ENCODE data around the gene GNGT2. TPM values are rescaled to one million over a fixed set of nuclear protein-coding genes. Genes with fewer than 3 reads are reported as not detected.
A peak's percentile ranks its signal among the peaks of the same experiment; 100 is the strongest.

The GNGT2 gene
- total RNA-seq, 2 donors from 2014 or later: 1.9 to 2.2 TPM

DNA sequence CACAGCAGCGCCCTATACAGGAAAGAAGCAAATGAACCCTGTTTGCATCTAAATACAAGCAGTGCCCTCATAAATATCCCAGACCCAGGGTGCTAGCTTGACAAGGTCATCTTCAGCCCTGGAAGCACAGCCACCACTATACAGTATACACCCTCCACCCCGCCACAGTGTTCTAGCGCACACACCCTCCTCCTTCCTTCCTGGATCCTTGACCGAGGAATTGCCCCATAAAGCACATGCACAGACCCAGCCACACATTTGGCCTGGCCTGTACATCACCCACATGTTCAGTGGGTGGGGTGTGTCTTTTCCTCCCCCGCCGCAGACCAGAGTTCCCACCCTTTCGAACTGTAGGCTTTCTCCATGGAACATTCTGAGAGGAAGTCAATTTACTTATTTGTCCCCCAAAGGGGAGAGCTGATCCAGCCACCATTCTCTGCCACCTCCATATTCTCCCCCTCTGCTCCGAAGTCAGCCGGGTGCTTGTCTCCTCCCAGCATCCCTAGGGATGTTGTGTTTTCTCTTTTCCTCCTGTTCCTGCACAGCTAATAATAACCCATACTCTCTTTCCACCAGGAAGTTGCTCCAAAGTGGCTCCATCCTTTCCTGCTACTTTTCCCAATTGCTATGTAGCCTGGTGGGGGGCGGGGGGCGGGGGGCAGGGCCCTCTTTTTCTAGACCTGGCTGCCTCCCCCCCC, 6.7 kb upstream of the GNGT2 start:
- intact Hi-C loops (cut with DNase I): no loop called here
- peak; percentile 9 to 76 for ATAC-seq

DNA sequence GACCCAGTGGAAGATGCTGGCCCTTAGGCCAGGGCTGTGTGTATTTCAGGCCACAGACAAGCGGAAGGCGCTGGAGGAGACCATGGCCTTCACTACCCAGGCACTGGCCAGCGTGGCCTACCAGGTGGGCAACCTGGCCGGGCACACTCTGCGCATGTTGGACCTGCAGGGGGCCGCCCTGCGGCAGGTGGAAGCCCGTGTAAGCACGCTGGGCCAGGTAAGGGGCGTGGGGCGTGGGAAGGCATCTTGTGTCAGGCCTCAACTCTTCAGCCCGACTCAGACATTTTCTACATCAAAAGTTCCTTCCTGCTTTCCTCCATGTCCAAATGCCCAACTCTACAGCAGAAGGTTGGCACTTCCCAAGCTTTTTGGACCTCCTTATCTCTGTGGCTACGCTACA, 6.1 kb upstream of the GNGT2 start:
- ATAC-seq: no peak

More for the DNA sequence above, 6.7 kb upstream of the GNGT2 start:
- peak; percentile 71 for DNase-seq

DNA sequence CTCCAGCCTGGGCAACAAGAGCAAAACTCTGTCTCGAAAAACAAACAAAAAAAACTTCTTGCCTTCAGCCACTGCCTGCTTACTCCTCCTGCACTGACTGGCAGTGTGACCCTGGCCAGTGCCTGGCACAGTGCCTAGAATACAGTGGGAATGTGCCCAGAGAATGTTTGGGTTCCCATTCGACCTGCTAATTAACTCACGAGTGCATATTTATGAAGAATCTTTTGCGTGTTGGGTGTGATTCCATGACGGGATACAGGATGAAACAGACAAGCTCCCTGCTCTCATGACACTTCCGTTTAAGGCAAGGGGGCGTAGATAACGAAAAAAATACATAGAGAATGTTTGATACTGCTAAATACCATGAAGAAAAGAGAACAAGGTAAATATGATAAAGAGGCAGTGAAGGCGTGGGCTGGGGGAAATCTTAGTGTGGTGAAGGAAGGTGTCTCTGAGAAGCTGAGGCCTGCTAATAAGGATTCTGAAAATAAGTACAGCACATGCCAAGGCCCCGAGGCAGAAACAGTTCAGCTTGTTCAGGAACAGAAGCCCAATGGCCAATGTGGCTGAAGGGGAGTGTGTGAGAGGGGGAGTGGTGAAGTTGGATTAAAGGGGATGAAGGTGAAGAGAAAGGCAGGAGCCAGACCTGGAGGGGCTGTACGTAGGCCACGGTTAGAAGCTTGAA, 4.4 kb upstream of the GNGT2 start:
- intact Hi-C loops (cut with DNase I): no loop called here
- DNase-seq: no peak
- no peak for ATAC-seq

More for the DNA sequence above, 6.1 kb upstream of the GNGT2 start:
- intact Hi-C loops (cut with DNase I): no loop called here
- DNase-seq: no peak

DNA sequence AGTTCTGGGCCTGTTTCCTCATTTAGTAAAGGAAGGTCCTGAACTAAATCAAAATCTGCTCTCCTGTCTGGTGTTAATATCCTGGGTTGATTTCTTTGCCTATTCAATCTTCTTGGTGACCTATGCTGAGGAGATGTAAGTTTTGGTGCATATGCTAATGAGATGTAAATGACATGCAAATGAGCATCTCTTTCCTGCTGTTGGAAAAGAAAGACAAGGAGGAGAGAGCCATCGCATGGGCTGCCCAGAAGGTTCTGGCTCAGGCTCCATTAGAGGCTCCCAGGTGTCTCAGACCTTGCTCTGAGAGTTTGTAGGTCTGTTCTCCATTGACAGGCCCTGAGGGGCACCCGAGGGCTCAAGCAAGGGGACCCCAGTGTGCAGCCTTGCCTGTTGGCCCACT, 3.5 kb upstream of the GNGT2 start:
- no peak for DNase-seq
- ATAC-seq: no peak
- intact Hi-C loops (cut with DNase I): no loop called here

DNA sequence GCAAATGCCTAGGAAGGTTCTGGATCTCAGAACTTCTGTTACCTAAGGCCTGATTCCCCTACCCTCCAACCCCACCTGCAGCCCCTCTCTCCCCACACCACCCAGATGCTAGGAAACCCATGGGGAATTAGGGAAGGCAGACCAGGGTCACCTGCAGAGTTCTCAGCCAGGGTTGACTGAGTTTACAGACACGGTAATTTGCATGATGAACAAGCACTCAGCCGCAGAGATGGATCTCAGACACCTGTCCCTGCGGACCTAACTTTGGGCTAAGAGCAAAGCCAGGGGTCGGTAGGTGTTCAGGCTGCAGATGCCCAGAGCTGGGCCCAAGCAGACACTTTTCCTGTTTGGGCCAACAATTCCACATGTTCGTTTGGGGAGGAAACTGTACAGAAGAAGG, 3.0 kb upstream of the GNGT2 start:
- no peak for DNase-seq
- intact Hi-C loops (cut with DNase I): no loop called here
- ATAC-seq: no peak

DNA sequence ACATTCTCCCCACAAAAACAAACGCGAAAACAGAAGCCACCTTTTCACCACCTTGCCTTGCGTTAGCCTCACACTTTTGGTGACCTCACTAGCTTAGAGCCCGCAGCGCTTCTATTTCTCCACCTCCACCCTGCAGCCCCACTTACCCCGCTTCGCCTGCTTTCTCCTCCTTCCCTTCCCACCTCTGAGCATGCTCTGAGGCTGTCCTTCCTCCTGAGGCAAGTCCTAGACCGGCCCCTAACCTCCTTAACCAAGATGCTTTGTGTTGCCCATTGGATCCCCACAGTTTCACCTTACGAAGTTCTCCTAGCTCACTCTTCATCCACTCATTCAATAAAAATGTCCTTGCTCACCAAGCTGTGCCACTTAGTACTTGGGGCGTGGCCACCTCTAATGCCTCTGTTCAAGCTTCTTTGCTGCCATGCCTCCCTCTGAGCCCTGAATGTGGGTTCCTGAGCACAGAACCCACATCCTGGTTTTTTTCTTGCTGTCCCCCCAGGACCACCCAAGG, 1.3 kb downstream of the GNGT2 start:
- DNase-seq: no peak

DNA sequence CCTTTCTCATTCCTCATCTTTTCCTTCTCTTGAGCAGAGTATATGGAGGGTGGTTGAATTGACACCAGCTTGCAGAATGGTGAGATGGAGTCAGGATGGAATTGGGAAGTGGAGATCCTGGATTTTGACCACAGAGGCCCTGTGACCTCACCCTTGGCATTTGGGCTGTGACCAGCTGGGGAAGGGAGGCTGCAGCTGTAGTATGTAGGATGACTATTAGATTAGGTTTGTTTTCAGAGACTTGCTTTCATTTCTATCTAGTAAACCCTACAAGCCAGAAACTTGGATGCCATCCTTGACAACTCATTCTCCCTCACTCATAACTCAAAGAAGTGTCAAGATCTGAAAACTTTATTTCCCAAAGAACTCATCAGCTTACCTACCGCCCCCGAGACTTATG, 5.9 kb downstream of the GNGT2 start:
- ATAC-seq: no peak
- DNase-seq: no peak
- intact Hi-C loops (cut with DNase I): no loop called here

More for the DNA sequence above, 1.3 kb downstream of the GNGT2 start:
- no peak for ATAC-seq
- intact Hi-C loops (cut with DNase I): no loop called here

DNA sequence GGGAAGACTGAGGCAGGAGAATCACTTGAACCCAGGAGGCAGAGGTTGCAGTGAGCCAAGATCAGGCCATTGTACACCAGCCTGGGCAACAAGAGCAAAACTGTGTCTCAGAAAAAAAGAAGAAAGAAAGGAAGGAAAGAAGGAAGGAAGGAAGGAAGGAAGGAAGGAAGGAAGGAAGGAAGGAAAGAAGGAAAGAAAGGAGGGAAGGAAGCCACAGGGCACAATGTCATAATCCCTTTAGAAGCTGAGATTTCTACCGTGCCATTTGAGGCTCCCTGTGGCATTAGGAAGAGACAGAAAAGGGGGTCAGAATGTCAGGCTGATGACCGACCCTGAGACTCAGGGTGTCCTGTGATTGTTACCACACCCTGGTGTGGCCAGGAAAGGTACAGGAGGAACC, 6.6 kb downstream of the GNGT2 start:
- no peak for DNase-seq
- no peak for ATAC-seq
- intact Hi-C loops (cut with DNase I): no loop called here

DNA sequence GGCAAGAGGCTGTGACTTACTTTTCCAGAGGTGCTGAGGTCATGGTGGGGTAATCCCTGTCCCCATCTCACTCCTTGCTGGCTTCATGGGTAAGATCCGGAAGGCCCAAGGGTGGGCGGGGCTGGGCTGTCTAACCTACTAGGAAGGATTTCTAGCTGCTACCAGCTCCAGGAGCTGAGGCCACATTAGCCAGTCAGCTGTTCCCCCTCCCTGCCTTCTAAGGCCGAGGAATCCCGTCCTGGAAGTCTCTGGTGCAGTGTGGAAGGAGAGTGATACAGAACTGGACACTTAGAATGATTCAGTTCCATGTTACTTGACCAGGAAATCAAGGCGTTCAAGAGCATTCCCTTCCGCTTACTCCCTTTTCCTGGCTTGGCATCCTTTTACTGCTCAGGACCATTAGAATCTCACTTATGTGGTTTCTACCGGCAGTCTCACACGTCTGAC, 8.9 kb downstream of the GNGT2 start:
- no peak for DNase-seq
- no peak for ATAC-seq
- intact Hi-C loops (cut with DNase I): no loop called here

DNA sequence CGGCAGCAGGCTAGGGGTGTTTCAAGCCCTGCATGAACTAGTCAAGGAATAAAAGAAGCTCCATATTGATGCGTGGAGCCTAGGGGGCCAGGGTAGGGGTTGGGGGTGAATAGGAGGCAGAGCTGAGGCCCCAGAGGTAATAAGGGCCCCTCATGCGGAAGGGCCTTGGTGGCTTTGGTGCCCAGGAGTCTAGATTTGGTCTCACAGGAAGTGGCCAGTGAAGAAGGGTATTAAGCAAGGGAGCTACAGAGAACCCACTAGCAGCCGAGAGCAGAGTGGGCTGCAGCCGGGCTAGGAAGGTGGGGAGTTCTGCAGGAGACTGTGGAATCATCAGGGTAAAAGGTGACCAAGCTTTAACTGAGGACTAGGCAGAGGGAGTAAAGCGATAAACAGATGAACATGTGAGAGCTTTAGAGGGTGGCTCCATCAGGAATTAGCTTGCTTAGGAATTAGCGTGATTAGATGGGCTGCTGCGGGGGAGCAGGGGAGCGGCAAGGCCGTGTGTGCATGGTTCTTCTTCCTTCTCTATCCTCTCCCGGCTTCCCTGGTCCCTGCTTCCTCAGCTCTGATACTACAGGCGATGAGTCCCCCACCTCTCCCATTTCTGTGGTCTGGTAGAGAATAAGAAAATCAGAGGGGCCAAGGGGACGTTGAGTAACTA, 9.8 kb downstream of the GNGT2 start:
- intact Hi-C loops (cut with DNase I): no loop called here
- ATAC-seq (no peak), DNase-seq (no peak)

DNA sequence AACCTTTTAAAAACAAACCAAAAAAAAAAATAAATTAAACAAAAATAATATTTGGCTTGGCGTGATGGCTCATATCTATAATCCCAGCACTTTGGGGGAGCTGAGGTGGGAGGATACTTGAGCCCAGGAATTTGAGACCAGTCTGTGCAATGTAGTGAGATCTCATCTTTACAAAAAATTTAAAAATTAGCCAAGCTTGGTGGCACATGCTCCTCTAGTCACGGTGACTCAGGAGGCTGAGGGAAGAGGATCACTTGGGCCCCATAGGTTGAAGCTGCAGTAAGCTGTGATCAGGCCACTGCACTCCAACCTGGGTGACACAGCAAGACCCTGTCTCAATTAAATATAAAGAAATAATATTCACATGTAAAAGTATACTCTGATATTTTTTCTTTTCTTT, 12.2 kb downstream of the GNGT2 start:
- ATAC-seq: no peak
- DNase-seq: no peak
- intact Hi-C loops (cut with DNase I): no loop called here

DNA sequence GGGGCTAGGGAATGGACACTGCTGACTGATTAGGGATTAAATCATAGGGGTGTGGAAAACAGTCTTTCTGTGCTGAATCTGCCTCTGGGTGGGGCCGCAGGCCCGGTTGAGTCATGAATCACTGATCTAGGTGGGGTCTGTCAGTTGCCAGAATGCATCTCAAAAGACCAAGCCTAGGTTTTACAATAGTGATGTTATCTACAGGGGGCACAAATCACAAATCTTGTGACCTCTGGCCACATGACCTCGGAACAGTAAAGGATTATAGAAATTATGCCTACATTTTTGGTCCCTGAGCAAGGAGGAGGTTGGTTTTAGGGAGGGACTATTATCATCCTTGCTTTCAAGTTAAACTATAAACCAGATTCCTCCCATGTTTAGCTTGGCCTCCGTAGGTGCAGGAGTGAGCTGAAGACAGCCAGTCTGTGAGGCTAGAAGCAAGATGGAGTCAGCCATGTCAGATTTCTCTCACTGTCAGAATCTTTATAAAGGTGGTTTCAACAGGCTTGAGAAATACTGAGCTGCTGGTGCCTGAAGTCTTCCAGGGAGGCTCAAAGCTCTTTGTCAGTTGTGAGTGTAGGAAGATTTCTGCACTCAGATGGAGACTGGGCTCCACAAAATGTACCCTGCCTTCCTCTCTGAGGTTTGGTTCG, 12.9 kb downstream of the GNGT2 start:
- no peak for DNase-seq
- intact Hi-C loops (cut with DNase I): no loop called here
- ATAC-seq: no peak

DNA sequence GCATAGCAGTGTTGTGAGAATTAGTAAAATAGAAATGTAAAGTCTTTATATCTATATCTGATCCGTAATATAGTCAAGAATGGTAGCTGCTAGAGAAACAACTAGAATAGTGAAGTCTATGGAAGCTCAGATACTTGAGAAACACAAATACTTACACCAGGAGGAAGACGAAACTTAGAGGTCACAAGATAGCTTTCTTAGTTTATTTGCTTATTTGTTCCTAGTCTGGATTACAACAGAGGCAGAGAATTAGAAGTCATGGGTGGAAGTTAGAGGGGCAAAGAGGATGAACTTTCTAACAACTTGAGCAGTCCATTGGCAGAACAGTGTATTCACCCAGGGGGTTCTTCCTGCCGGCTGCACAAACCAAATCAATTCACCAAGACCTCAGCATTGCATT, 13.9 kb downstream of the GNGT2 start:
- intact Hi-C loops (cut with DNase I): no loop called here
- ATAC-seq: no peak

DNA sequence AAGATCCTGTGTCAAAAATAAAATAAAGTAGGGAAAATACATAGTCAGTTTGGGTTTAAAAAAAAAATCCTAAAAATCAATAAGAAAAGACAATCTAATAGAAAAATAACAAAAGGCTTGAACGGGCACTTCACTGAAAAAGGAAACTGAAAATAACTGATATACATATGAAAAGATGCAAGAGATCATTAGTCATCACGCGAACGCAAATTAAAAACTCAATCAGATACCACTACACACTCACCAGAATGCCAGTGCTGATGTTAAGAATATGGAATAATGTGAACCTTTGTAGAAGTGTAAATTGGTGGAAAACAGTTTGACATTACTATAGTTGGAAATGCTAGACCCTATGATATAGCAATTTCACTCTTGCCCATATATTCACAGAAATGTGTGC, 14.6 kb downstream of the GNGT2 start:
- ATAC-seq (no peak), DNase-seq (no peak)
- intact Hi-C loops (cut with DNase I): no loop called here

More for the DNA sequence above, 13.9 kb downstream of the GNGT2 start:
- DNase-seq: no peak

DNA sequence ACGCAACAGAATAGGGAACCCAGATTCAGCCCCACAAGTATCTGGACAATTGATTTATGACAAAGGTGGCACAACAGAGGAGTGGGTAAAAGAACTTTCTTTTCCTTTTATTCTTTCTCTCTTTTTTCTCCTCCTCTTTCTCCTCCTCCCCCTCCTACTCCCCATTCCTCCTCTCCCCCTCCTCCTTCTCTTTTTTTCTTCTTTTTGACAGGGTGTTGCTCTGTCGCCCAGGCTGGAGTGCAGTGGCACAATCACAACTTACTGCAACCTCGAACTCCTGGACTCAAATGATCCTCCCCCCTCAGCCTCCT, 16.1 kb downstream of the GNGT2 start:
- intact Hi-C loops (cut with DNase I): loop anchor here in 1 of 2 donors (5.0 kb wide), 1 partner anchor 33 kb away; no protein-coding TSS in a partner anchor
- ATAC-seq (no peak), DNase-seq (no peak)

DNA sequence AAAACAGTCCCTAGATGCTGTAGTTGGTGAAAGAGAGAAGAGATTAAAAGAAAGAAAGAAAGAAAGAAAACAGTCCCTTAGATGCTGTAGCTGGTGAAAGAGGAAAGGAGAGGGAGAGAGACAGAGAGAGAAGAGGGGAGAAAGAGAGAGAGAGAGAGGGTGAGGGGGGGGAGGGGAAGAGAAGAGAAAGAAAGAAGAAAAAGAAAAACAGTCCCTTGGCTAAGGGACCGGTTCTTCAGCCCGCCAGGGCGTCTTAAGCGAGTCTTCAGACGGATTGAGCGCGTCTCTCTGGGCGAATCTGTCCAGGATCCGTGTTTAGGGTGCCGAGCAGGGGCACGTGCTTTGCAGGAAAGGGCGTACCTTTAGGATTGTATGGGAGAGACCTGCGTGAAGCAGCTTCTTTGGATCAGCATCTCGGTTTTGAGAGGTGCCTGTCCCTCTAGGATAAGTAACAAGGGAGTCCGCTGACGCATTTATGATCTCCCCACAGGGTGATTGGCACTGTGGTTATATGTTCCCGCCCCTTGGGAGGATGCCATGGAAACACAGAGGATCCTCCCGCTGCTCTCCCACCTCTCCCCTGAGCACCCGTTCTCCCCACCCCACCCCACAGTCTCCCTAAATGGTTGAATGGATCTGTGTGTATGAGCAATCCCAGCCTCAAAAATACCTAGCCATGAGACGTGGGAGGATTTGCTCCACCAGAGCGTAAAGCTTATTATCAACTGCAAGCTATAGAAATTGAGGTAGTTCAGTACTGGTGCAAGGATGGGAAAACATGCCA, 16.7 kb downstream of the GNGT2 start:
- peak in 1 of 2 donors; percentile 25 for ATAC-seq
- peak; percentile 63 for DNase-seq
- intact Hi-C loops (cut with DNase I): loop anchor here in 1 of 2 donors (5.0 kb wide), 1 partner anchor 34 kb away; no protein-coding TSS in a partner anchor

DNA sequence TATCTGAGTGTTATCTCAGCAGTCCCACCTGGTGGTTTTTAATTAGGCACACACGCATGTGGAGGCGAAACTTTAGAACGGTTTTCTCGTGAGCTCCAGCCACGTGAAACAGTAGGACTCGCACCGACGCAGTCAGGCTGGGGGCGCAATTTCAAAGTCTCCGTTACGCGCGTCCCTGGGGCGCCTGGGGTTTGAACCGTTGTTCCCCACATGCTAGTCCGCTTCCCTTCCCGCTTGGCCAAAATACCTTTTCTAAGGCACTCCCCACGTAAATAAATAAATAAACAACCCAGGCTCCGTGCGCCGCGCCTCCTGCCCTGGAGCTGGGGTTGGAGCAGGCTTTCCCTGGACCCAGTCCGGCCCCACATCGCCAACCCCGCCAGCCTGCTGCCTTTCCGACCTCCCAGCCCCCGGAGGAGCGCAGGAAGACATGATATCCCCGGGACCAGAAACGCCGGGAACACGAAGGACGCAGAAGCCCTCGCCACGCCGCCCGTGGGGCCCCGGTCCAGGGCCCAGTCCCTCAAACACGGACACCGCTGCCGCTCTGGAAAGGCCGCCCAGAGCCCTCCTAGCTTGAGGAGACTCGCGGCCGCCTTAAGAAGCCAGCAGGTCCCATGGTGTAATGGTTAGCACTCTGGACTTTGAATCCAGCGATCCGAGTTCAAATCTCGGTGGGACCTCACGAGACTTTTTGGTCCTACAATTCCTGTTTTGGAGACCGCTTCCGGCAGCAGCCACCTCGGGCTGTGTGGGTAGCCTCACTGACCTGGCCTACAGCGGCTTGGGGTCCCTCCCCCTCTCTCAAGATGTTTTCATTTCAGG, 18.2 kb downstream of the GNGT2 start:
- peak; percentile 84 to 89 for ATAC-seq
- intact Hi-C loops (cut with DNase I): loop anchor here in 1 of 2 donors (5.0 kb wide), 1 partner anchor 35 kb away; no protein-coding TSS in a partner anchor
- peak; percentile 86 for DNase-seq

DNA sequence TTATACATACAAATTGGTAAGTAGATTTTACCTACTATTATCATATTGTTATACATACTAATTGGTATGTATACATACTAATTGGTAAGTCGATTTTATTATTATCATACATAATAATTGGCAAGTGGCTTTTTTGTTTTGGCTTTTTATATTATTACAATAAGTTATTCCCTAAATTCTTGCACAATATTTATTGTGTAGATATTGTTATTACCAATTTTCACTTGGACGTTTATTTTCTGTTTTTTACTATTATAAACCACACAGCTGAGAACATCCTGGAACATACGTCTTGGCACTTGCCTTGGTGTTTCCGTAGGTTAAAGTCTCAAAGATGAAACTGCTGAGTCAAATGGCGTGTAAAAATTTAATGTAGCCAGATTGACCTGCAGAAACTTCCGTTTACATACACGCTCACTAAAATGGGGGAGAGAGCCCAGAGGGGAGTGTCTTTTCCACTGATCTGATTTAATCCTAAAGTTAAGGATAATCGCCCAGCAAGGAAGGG, 18.9 kb downstream of the GNGT2 start:
- ATAC-seq (no peak), DNase-seq (no peak)
- intact Hi-C loops (cut with DNase I): loop anchor here in 1 of 2 donors (5.0 kb wide), 1 partner anchor 36 kb away; no protein-coding TSS in a partner anchor

Measured in left cardiac atrium (tissue), 4 donors.